CD14-positive monocyte (primary cell): ENCODE measurements around the gene CDC25A. TPM values are rescaled to one million over a fixed set of nuclear protein-coding genes. Genes with fewer than 3 reads are reported as not detected.

ENCODE experiments used
- DNase-seq, 3 donors: peaks; one replicate each; pipeline ENCODE4 v3.0.0-alpha.2; 2011 to 2022
- H2AFZ ChIP-seq: 2 replicates; pipeline ENCODE4 v1.6.0; 2012; ENCODE audit warnings: mild to moderate bottlenecking, low read depth, low read length, inconsistent platforms; ENCODE audit not compliant: insufficient read depth, poor library complexity, severe bottlenecking
- H3K27ac ChIP-seq, 2 donors: 1 replicate in 1 of 2; 2 replicates in 1 of 2; pipeline ENCODE4 v1.5.1; 2012 to 2013; ENCODE audit warnings: low read length in 2 of 2, control low read depth in 1 of 2, inconsistent platforms in 1 of 2, low read depth in 1 of 2, mild to moderate bottlenecking in 1 of 2
- H3K27me3 ChIP-seq, 2 donors: one replicate each; pipeline versions ENCODE4 v1.6.0 to v1.6.1; 2011 to 2013; ENCODE audit warnings: low read length in 2 of 2; ENCODE audit not compliant: control insufficient read depth in 2 of 2, insufficient read depth in 2 of 2
- H3K36me3 ChIP-seq, 2 donors: replicated peaks in 1 of 2; 1 replicate in 1 of 2; 2 replicates in 1 of 2; pipeline versions ENCODE4 v1.5.1 to v1.6.1; 2012 to 2013; ENCODE audit warnings: low read length in 2 of 2, control low read depth in 1 of 2, inconsistent platforms in 1 of 2, mild to moderate bottlenecking in 1 of 2; ENCODE audit not compliant: insufficient read depth in 2 of 2, control insufficient read depth in 1 of 2
- H3K4me1 ChIP-seq, 2 donors: 1 replicate in 1 of 2; 2 replicates in 1 of 2; pipeline versions ENCODE4 v1.5.1 to v1.6.1; 2012 to 2013; ENCODE audit warnings: low read length in 2 of 2, control low read depth in 1 of 2, inconsistent platforms in 1 of 2, mild to moderate bottlenecking in 1 of 2, moderate library complexity in 1 of 2; ENCODE audit not compliant: insufficient read depth in 2 of 2, control insufficient read depth in 1 of 2
- H3K4me2 ChIP-seq: replicated peaks from 2 replicates; pipeline ENCODE3; 2012; ENCODE audit warnings: low read length, moderate library complexity, mild to moderate bottlenecking; ENCODE audit not compliant: poor library complexity, severe bottlenecking; ENCODE audit errors: extremely low read depth
- H3K4me3 ChIP-seq, 3 experiments: fragments of 200-600 bp in 1 of 3; sonication (generic) in 1 of 3; replicated peaks in 1 of 3; 1 replicate in 2 of 3; 2 replicates in 1 of 3; pipeline ENCODE4 v1.5.1; 2011 to 2013; ENCODE audit warnings: low read length in 3 of 3, mild to moderate bottlenecking in 3 of 3, control low read depth in 2 of 3, low read depth in 2 of 3, inconsistent platforms in 1 of 3, moderate library complexity in 1 of 3
- H3K79me2 ChIP-seq: 2 replicates; pipeline ENCODE4 v1.6.0; 2012; ENCODE audit warnings: mild to moderate bottlenecking, control low read depth, inconsistent platforms, low read length, moderate library complexity; ENCODE audit not compliant: insufficient read depth
- H3K9ac ChIP-seq: 2 replicates; pipeline ENCODE4 v1.6.0; 2017; ENCODE audit warnings: low read length, mild to moderate bottlenecking; ENCODE audit not compliant: insufficient read depth, poor library complexity, severe bottlenecking
- H3K9me3 ChIP-seq, 2 donors: replicated peaks in 1 of 2; 1 replicate in 1 of 2; 2 replicates in 1 of 2; pipeline versions ENCODE4 v1.5.1 to v1.6.1; 2012 to 2013; ENCODE audit warnings: low read length in 2 of 2, control low read depth in 1 of 2; ENCODE audit not compliant: control insufficient read depth in 1 of 2, insufficient read depth in 1 of 2
- H4K20me1 ChIP-seq: 2 replicates; pipeline ENCODE4 v1.6.0; 2012; ENCODE audit warnings: mild to moderate bottlenecking, low read length, control low read depth, moderate library complexity; ENCODE audit not compliant: insufficient read depth
- H3K27ac Mint-ChIP-seq, 7 donors: one replicate each; pipeline ENCODE4 v1.8.0; 2020; ENCODE audit warnings: mild to moderate bottlenecking in 7 of 7, mixed read lengths in 7 of 7, moderate library complexity in 6 of 7, inconsistent platforms in 2 of 7
- H3K27me3 Mint-ChIP-seq, 3 donors: one replicate each; pipeline ENCODE4 v1.8.0; 2021 to 2022; ENCODE audit warnings: low read depth in 3 of 3, mild to moderate bottlenecking in 3 of 3, mixed read lengths in 3 of 3, moderate library complexity in 3 of 3, inconsistent platforms in 1 of 3
- H3K36me3 Mint-ChIP-seq, 2 donors: one replicate each; pipeline ENCODE4 v1.8.0; 2020; ENCODE audit warnings: mixed read lengths in 2 of 2, inconsistent platforms in 1 of 2, mild to moderate bottlenecking in 1 of 2
- H3K4me1 Mint-ChIP-seq: one replicate; pipeline ENCODE4 v1.8.0; 2020; ENCODE audit warnings: mild to moderate bottlenecking, mixed read lengths
- H3K4me3 Mint-ChIP-seq, 2 donors: one replicate each; pipeline ENCODE4 v1.8.0; 2020; ENCODE audit warnings: mild to moderate bottlenecking in 2 of 2, mixed read lengths in 2 of 2, moderate library complexity in 1 of 2
- H3K9me3 Mint-ChIP-seq, 7 donors: one replicate each; pipeline ENCODE4 v1.8.0; 2020 to 2022; ENCODE audit warnings: mixed read lengths in 7 of 7, mild to moderate bottlenecking in 6 of 7, moderate library complexity in 6 of 7, inconsistent platforms in 2 of 7
- CTCF ChIP-seq: fragments of 200-600 bp; IDR thresholded peaks from one replicate; pipeline ENCODE4 v1.8.0; 2022; ENCODE audit warnings: antibody characterized with exemption, mild to moderate bottlenecking
- WGBS: methylation state at CpG from one replicate; pipeline ENCODE4 v1.1.5; 2013; ENCODE audit warnings: missing lambda C conversion rate; ENCODE audit not compliant: insufficient coverage; 5-methylcytosine and 5-hydroxymethylcytosine counted together
- intact Hi-C, 2 donors: fragments of 100-400 bp; cut with micrococcal nuclease; formaldehyde crosslinking; loops; one replicate each; pipeline versions ENCODE4 v1.15.0 to v1.15.1; 2023
- polyA plus RNA-seq, 3 donors: library from polyadenylated mRNA; depleted of rRNA in 1 of 3; unstranded in 2 of 3; stranded (reverse) in 1 of 3; fragments of 300-500 nt in 2 of 3; fragments of >200 nt in 1 of 3; fragmentation: Illumina TruSeq in 2 of 3; gene quantifications; 1 replicate in 2 of 3; 2 replicates in 1 of 3; pipeline ENCODE4 v1.2.3, GENCODE V29; 2012 to 2021

Gene CDC25A
- polyA plus RNA-seq, 3 donors = 0.07 to 0.39 TPM; not detected in 1

GRCh38 chr3:48218537-48218936, 30.3 kb upstream of the CDC25A start:
- no peak overlapping the region for H3K4me3 ChIP-seq
- peaks cover 72% of the 10 kb centered on the region for H3K4me1 Mint-ChIP-seq
- no peak overlapping the region for H3K9ac ChIP-seq
- peaks cover 0 to 5% (median 3%) of the 10 kb centered on the region in 7 donors for H3K9me3 Mint-ChIP-seq
- no peaks in the 10 kb centered on the region for H3K36me3 ChIP-seq
- H3K79me2 ChIP-seq = no peaks in the 10 kb centered on the region
- H3K27ac Mint-ChIP-seq = no peak overlapping the region
- H3K4me1 ChIP-seq = peaks cover 59 to 74% of the 10 kb centered on the region in 2 donors
- H3K27me3 ChIP-seq = no peaks in the 10 kb centered on the region
- no peaks in the 10 kb centered on the region for H4K20me1 ChIP-seq
- H3K36me3 Mint-ChIP-seq = peaks cover 3 to 5% of the 10 kb centered on the region in 2 donors
- no peak for TF ChIP-seq CTCF
- H2AFZ ChIP-seq = no peak overlapping the region
- no peak for DNase-seq
- H3K27ac ChIP-seq = no peak overlapping the region
- H3K27me3 Mint-ChIP-seq = peaks cover 0 to 17% (median 0%) of the 10 kb centered on the region in 3 donors
- intact Hi-C loops = no loop called here
- H3K9me3 ChIP-seq = no peaks in the 10 kb centered on the region
- H3K4me3 Mint-ChIP-seq = no peak overlapping the region
- WGBS = 100% methylated on average over 5 of the region's 5 CpGs
- no peak overlapping the region for H3K4me2 ChIP-seq

GRCh38 chr3:48217449-48217848, 29.2 kb upstream of the CDC25A start:
- TF ChIP-seq CTCF = no peak
- DNase-seq = peak in 2 of 3 donors; percentile 42 to 47
- Histone ChIP-seq H3K79me2 (no peaks in the 10 kb centered on the region), H2AFZ (peak overlapping the region; percentile 30), H3K4me1 (peaks cover 48 to 63% of the 10 kb centered on the region in 2 donors), H4K20me1 (no peaks in the 10 kb centered on the region), H3K27ac (no peak overlapping the region), H3K9me3 (no peaks in the 10 kb centered on the region), H3K27me3 (no peaks in the 10 kb centered on the region), H3K36me3 (no peaks in the 10 kb centered on the region), H3K4me3 (no peak overlapping the region), H3K4me2 (no peak overlapping the region), H3K9ac (no peak overlapping the region)
- Mint-ChIP-seq H3K27ac (peak overlapping the region in 3 of 7 donors; percentile 8 to 43 (median 23)), H3K36me3 (peaks cover 3 to 5% of the 10 kb centered on the region in 2 donors), H3K4me3 (no peak overlapping the region), H3K27me3 (peaks cover 0 to 17% (median 0%) of the 10 kb centered on the region in 3 donors), H3K4me1 (peaks cover 61% of the 10 kb centered on the region), H3K9me3 (peaks cover 0 to 4% (median 3%) of the 10 kb centered on the region in 7 donors)
- 29% methylated on average over 4 of the region's 4 CpGs for WGBS
- intact Hi-C loops = no loop called here
